Cardiac fibroblast (primary cell): ENCODE results near the gene AMPD3.

Source experiments
- DNase-seq, 2 donors: peaks; one replicate each; pipeline versions ENCODE4 v3.0.0 to v3.0.0-alpha.2; 2010; ENCODE audit warnings: low read depth in 2 of 2
- H3K4me3 ChIP-seq, 2 donors: replicated peaks in 1 of 2; 1 replicate in 1 of 2; 2 replicates in 1 of 2; pipeline ENCODE4 v1.5.1; 2011; ENCODE audit warnings: low read depth in 2 of 2, low read length in 2 of 2, mild to moderate bottlenecking in 2 of 2, moderate library complexity in 1 of 2
- TF ChIP-seq, protein P1 (sequence below): IDR thresholded peaks from one replicate; pipeline ENCODE4 v1.5.1; 2011; ENCODE audit warnings: low read depth, mild to moderate bottlenecking, low read length, inconsistent platforms

Gene AMPD3

DNA sequence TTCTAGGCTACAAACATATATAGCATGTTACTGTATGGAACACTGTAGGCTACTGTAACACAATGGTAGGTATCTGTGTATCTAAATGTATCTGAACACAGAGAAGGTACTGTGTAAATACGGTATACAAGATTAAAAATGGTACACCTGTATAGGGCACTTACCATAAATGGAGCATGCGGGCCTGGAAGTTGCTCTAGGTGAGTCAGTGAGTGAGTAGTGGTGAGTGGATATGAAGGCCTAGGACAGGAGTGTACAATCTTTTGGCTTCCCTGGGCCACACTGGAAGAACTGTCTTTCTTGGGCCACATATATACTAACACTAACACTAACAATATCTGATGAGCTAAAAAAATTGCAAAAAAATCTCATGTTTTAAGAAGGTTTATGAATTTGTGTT, 64.6 kb downstream of the AMPD3 start:
- no peak overlapping the region for H3K4me3 ChIP-seq
- TF ChIP-seq, protein P1, sequence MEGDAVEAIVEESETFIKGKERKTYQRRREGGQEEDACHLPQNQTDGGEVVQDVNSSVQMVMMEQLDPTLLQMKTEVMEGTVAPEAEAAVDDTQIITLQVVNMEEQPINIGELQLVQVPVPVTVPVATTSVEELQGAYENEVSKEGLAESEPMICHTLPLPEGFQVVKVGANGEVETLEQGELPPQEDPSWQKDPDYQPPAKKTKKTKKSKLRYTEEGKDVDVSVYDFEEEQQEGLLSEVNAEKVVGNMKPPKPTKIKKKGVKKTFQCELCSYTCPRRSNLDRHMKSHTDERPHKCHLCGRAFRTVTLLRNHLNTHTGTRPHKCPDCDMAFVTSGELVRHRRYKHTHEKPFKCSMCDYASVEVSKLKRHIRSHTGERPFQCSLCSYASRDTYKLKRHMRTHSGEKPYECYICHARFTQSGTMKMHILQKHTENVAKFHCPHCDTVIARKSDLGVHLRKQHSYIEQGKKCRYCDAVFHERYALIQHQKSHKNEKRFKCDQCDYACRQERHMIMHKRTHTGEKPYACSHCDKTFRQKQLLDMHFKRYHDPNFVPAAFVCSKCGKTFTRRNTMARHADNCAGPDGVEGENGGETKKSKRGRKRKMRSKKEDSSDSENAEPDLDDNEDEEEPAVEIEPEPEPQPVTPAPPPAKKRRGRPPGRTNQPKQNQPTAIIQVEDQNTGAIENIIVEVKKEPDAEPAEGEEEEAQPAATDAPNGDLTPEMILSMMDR, result no peak
- no peak for DNase-seq

DNA sequence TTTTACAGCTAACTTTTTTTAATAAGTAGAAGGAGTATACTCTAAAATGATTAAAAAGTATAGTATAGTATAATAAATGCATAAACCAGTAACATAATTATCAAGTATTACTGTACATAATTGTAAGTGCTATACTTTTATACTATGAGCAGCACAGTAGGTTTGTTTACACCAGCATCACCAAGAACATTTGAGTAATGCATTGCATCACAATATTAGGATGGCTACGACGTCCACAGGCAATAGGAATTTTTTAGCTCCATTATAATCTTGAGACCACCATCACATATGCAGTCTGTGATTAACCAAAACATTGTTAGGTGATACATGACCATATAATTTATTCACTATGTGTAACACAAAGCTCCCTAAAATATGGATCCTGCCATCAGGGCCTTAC, 65.5 kb downstream of the AMPD3 start:
- DNase-seq, result no peak
- TF ChIP-seq, protein P1, result no peak
- H3K4me3 ChIP-seq, result no peak overlapping the region

DNA sequence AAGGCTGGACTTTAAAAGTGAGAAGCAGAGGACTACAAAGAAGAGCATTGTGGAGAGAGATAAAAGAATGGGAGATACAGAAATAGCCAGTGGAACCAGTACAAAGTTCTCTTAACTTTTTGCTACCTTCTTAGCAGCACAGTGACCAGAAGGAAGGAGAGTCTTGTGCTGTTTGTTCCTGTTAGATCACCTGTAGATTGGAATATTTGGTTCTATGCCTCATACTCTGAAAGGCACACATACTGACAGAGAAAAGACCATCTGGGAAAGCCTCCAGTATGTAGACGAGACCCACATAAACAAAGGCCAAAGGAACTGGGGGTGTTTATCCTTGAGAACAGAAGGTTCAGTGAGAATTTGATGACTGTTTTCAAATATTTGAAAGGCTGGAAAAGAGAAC, 67.2 kb downstream of the AMPD3 start:
- DNase-seq, result no peak
- TF ChIP-seq, protein P1, result no peak
- H3K4me3 ChIP-seq, result no peak overlapping the region

DNA sequence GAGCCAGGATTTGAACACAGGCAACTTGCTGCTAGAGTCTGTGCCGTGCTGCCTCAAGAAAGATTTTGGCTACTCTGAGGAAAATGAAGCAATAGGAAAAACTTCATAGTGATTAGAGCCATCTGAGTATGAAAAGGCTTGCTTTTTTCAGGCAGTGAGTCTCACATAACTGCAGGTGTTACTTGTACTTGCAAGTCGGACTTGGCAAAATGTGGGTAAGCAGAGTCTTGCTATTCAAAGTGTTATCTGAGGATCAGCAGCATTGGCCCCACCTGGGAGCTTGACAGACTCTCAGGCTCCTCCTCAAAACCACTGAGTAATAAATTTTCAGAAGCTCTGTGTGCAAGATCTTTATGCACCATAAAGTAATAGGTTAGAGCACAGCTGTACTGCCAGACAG, 67.9 kb downstream of the AMPD3 start:
- DNase-seq, result no peak
- no peak overlapping the region for H3K4me3 ChIP-seq
- TF ChIP-seq, protein P1, result no peak

DNA sequence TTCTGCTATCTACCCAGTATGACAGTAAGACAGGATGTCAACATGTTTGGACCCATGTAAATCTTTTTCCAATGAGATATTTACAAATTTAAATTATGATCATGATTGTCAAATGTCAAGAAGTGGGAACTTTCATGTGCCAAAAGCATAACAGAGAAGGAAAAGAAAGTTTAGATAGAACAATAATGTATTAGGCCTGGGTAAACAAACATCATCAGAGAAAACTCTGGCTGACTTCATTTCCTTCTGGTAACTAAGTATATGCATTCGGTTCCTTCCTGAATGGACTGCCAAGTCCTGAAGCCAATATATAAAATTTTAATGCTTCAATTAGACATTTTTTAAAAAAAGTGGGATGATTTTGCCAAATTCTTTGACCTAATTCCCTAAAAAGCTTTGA, 69.4 kb downstream of the AMPD3 start:
- DNase-seq, result peak in 1 of 2 donors; percentile 10
- H3K4me3 ChIP-seq, result no peak overlapping the region
- TF ChIP-seq, protein P1, result no peak

DNA sequence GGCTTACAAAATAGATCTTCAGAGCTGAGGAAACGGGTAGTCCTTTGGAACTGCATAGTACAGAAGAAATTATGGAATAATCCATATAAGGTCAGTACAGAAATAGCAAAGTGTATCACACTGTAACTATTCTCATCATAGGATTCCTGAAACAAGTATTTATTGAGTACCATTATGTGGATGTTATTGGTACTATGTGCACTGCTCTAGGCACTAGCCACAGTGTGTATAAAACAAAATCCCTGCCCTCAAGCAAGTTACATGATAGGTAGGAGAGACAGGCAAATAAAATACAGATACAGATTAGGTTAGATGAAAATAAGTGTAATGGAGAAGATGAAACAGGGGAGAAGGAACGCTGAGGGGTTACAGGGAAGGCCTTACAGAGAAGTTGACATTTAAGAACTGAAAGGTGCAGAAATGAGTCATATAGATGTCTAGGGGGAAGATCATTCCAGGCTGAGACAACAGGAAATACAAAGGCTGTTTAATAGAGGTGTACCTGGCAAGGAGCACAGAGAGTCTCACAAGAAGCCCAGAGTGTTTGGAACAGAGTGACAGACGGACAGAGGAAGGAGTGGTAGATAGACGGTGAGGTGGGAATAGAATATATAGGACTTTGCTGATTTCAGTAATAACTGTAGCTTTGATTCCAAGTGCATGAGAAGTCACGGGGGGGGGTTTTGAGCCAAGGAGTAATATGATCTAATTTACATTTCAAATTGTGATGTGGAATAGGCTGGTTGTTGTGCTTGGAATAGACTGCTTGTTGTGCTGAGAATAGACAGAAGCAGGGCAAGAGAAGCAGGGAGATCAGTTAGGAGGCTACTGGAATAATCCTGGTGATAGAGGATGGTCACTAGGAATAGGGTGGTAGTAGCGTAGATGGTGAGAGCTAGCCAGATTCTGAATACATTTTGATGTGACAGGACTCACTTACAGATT, 72.2 kb downstream of the AMPD3 start:
- H3K4me3 ChIP-seq, result no peak overlapping the region
- TF ChIP-seq, protein P1, result no peak
- DNase-seq, result peak in 1 of 2 donors; percentile 41
